GM19043 (cell line): ENCODE results near the gene SCYL1.

Experiments used
- ATAC-seq: cut with Tn5 transposase; IDR thresholded peaks from one replicate; pipeline ENCODE4 v1.9.1; 2021; ENCODE audit warnings: low read depth; ENCODE audit not compliant: unreplicated experiment

SCYL1 gene

GRCh38 chr11:65492637-65493366, 32.1 kb upstream of the SCYL1 start:
- no peak for ATAC-seq

- ATAC-seq = no peak
These were observed 31.3 kb upstream of the SCYL1 start for GRCh38 chr11:65493367-65494176.

GRCh38 chr11:65496304-65497140, 28.4 kb upstream of the SCYL1 start:
- no peak for ATAC-seq

GRCh38 chr11:65497141-65498041, 27.5 kb upstream of the SCYL1 start:
- ATAC-seq = peak; percentile 66

GRCh38 chr11:65498042-65498726, 26.7 kb upstream of the SCYL1 start:
- ATAC-seq = no peak

GRCh38 chr11:65498727-65498976, 26.2 kb upstream of the SCYL1 start:
- no peak for ATAC-seq

GRCh38 chr11:65498977-65499712, 25.7 kb upstream of the SCYL1 start, which contains the start of gene MALAT1:
Gene MALAT1 (plus strand): TSS chr11:65499045.
- ATAC-seq = no peak

GRCh38 chr11:65499713-65500386, 25.0 kb upstream of the SCYL1 start:
- ATAC-seq = no peak

GRCh38 chr11:65500387-65501185, 24.3 kb upstream of the SCYL1 start:
- ATAC-seq = no peak

- ATAC-seq = no peak
These were observed 23.8 kb upstream of the SCYL1 start for GRCh38 chr11:65501186-65501471.

- no peak for ATAC-seq
These were observed 23.2 kb upstream of the SCYL1 start for GRCh38 chr11:65501472-65502273.

GRCh38 chr11:65502274-65502554, 22.7 kb upstream of the SCYL1 start:
- ATAC-seq = no peak

GRCh38 chr11:65502555-65503367, 22.1 kb upstream of the SCYL1 start:
- no peak for ATAC-seq

GRCh38 chr11:65503368-65503948, 21.4 kb upstream of the SCYL1 start:
- ATAC-seq = no peak

- no peak for ATAC-seq
These were observed 20.8 kb upstream of the SCYL1 start for GRCh38 chr11:65503949-65504673.
